MM.1S (cell line): ENCODE data around the gene ZMYM4.
"Not testable (repeated sequence)": the region's sequence is repeated elsewhere in the genome, so short reads cannot be mapped to it uniquely, and the experiment has no call there.

ENCODE experiments used
- CTCF ChIP-seq: fragments of 300-600 bp; sonication (generic); IDR thresholded peaks from 2 replicates; pipeline ENCODE4 v1.5.1; 2016; ENCODE audit warnings: antibody characterized with exemption, low read length, mixed read lengths
- EZH2 ChIP-seq: fragments of 300-600 bp; sonication (generic); optimal IDR thresholded peaks from 2 replicates; pipeline ENCODE3; 2017; ENCODE audit warnings: low read depth, mild to moderate bottlenecking, antibody characterized with exemption, low read length, mixed read lengths

GRCh38 chr1:35380111-35380510 lies 111.6 kb downstream of the ZMYM4 start:
- not testable (repeated sequence) for TF ChIP-seq CTCF, EZH2
